Upper lobe of right lung (tissue), 1 donor: ENCODE data around the gene DHRS2. TPM values are rescaled to one million over a fixed set of nuclear protein-coding genes. Genes with fewer than 3 reads are reported as not detected.
"Not testable (repeated sequence)": the region's sequence is repeated elsewhere in the genome, so short reads cannot be mapped to it uniquely, and the experiment has no call there.

ENCODE experiments used
- ATAC-seq: fragments of 200-7000 bp; cut with Tn5 transposase; one replicate; pipeline ENCODE4 v1.9.1; 2020; ENCODE audit warnings: mild to moderate bottlenecking, moderate library complexity
- DNase-seq: peaks from one replicate; pipeline ENCODE4 v3.0.0-alpha.2; 2020
- H3K27ac ChIP-seq: fragments of 200-600 bp; one replicate; pipeline ENCODE4 v1.8.0; 2022
- H3K27me3 ChIP-seq: fragments of 200-600 bp; one replicate; pipeline ENCODE4 v1.8.0; 2022; ENCODE audit warnings: mild to moderate bottlenecking
- H3K36me3 ChIP-seq: fragments of 200-600 bp; one replicate; pipeline ENCODE4 v1.8.0; 2022
- H3K4me1 ChIP-seq: fragments of 200-600 bp; one replicate; pipeline ENCODE4 v1.8.0; 2022
- H3K4me3 ChIP-seq: fragments of 200-600 bp; one replicate; pipeline ENCODE4 v1.8.0; 2022; ENCODE audit warnings: mild to moderate bottlenecking
- H3K9me3 ChIP-seq: fragments of 200-600 bp; one replicate; pipeline ENCODE4 v1.8.0; 2022
- intact Hi-C: fragments of 100-400 bp; cut with DNase I; formaldehyde crosslinking; loops from one replicate; pipeline ENCODE4 v1.11.0; 2022
- total RNA-seq: library from RNA; stranded (reverse); fragmentation: NEBNext Ultra II Directional; extraction: Animal tissue kit (Norgen Biotek cat#: 25700); gene quantifications from one replicate; pipeline ENCODE4 v1.2.1, GENCODE V29; 2021
- TF ChIP-seq, protein P1 (sequence below): fragments of 200-600 bp; IDR thresholded peaks from one replicate; pipeline ENCODE4 v1.8.0; 2022; ENCODE audit warnings: antibody characterized with exemption
- donor health status: DM: no; HTN: yes; CAD: no; lungs with severe emphysema.

Gene DHRS2
- total RNA-seq, 1 donor from 2014 or later = 0.61 TPM

DNA sequence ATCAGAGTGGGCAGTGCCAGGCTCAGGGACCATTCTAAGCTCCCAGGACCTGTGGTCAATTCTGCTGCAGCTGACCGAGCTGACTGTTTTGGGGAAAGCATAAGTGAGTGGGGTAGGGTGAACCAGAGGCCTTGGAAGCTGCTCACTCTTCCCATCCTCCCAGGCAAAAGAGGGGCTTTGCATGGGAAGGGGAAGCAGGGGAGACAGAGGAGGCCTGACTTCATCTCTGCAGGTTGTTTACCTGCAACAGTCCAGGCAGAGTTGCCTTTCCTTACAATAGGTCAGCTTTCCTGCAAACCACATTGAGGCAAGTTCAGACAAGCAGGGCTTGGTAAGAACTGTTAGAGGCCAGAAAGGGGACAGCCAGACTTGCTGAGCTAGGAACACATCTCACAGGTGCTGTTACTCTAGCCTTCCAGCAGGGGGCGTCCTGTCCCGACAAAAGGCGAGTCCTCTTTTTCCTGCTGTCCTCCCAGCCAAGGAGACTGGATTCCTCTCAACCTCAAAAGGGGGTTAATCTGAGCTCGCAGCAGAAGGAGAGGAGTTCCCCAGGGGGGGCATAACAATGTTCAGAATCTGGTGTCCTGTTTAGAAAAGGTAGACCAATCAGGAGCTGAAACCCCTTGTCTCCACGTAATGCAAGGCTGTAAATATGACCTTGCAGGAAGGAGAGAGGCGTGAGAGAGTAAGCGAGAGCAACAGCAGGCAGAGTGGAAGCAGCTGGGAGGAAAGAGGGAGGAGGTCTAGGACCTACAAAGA, 4.3 kb upstream of the DHRS2 start:
- Histone ChIP-seq H3K36me3 (no peaks in the 10 kb centered on the region), H3K27me3 (no peaks in the 10 kb centered on the region), H3K4me1 (peaks cover 5% of the 10 kb centered on the region), H3K27ac (no peak overlapping the region), H3K4me3 (peak overlapping the region; percentile 15), H3K9me3 (no peaks in the 10 kb centered on the region)
- intact Hi-C loops = no loop called here
- TF ChIP-seq, protein P1, sequence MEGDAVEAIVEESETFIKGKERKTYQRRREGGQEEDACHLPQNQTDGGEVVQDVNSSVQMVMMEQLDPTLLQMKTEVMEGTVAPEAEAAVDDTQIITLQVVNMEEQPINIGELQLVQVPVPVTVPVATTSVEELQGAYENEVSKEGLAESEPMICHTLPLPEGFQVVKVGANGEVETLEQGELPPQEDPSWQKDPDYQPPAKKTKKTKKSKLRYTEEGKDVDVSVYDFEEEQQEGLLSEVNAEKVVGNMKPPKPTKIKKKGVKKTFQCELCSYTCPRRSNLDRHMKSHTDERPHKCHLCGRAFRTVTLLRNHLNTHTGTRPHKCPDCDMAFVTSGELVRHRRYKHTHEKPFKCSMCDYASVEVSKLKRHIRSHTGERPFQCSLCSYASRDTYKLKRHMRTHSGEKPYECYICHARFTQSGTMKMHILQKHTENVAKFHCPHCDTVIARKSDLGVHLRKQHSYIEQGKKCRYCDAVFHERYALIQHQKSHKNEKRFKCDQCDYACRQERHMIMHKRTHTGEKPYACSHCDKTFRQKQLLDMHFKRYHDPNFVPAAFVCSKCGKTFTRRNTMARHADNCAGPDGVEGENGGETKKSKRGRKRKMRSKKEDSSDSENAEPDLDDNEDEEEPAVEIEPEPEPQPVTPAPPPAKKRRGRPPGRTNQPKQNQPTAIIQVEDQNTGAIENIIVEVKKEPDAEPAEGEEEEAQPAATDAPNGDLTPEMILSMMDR = peak; percentile 97
- DNase-seq = peak; percentile 81
- peak; percentile 94 for ATAC-seq

DNA sequence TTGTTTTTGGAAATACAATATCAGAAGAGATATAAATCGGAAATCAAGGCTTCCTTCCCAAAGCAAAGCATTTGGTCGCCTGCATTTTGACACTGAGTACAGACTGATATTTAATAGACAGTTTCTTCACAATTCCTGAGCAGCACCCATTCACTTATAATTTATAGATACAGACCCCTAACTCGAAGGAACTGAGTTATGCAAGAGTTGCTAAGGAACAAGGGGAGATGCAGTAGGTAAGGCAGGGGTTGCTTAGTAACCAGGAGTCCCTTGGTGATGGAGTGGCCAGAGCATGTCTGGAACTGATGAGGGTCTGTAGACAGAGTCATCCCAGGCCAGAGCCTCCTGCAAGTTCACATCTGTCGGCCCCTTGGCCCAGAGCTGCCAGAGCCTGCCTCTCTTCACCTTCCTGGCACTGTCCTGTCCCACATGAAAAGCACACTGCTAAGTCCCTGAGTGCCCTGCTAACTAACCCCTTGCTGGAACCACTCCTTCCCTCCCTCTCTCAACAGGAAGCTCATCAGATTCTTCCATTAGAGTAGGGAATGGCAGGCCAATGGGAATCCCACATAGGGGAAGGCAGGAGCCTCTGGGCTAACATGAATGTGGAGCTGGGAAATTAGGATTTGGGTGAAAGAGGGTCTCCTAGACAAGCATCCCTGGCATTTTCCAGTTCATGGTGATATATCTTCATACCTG, 3.6 kb upstream of the DHRS2 start:
- Histone ChIP-seq H3K4me1 (peaks cover 5% of the 10 kb centered on the region), H3K36me3 (no peaks in the 10 kb centered on the region), H3K4me3 (peak overlapping the region; percentile 15), H3K9me3 (no peaks in the 10 kb centered on the region), H3K27ac (no peak overlapping the region), H3K27me3 (no peaks in the 10 kb centered on the region)
- ATAC-seq = no peak
- no peak for DNase-seq
- TF ChIP-seq, protein P1 = no peak
- intact Hi-C loops = no loop called here

DNA sequence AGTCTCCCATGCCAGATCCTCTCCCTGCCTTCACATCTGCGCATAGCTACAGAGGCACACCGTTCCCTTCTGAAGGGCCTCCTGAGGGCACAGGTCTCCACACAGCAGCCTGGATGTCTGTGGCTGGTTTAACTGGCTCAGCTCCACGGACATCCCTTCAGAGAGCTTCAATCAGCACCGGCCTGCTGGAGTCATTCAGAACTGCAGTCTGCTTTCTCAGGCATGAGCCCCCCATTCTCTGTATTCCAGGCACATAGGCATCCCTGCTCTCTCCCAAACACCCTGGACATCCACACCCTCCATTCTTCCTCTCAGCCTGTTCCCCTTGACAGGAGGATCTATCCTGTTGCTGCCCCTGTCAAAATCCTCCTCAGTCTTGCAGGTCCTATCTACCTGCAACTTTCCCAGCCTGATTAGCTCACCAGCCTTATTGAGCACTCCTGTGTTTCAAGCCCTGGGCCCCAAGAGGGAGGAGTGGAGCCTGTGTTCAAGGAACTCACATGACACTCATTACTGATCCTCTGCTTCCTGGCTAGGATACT, 2.9 kb upstream of the DHRS2 start:
- no peak overlapping the region for H3K27ac ChIP-seq
- TF ChIP-seq, protein P1 = no peak
- intact Hi-C loops = no loop called here
- no peak overlapping the region for H3K4me3 ChIP-seq
- H3K9me3 ChIP-seq = no peaks in the 10 kb centered on the region
- H3K27me3 ChIP-seq = no peaks in the 10 kb centered on the region
- no peaks in the 10 kb centered on the region for H3K36me3 ChIP-seq
- no peak for DNase-seq
- ATAC-seq = peak; percentile 7
- peaks cover 5% of the 10 kb centered on the region for H3K4me1 ChIP-seq

DNA sequence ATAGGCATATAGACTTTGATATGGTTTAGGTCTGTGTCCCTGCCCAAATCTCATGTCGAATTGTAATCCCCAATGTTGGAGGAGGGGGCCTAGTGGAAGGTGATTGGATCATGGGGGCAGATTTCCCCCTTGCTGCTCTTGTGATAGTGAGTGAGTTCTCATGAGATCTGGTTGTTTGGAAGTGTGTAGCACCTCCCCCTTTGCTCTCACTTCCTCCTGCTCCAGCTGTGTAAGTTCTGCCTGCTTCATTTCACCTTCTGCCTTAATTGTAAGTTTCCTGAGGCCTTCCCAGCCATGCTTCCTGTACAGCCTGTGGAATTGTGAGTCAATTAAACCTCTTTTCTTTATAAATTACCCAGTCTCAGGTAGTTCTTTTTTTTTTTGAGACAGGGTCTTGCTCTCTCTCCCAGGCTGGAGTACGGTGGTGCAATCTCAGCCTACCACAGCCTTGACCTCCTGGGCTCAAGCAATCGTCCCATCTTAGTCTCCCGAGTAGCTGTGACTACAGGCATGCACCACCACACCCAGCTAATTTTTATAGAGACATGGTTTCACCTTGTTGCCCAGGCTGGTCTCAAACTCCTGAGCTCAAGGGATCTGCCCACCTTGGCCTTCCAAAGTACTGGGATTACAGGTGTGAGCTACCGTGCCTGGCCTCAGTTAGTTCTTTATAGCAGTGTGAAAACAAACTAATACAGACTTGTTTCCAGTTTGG, 1.3 kb upstream of the DHRS2 start:
- DNase-seq, H3K4me3 ChIP-seq, H3K9me3 ChIP-seq, H3K36me3 ChIP-seq, H3K4me1 ChIP-seq, ATAC-seq, intact Hi-C loops, H3K27me3 ChIP-seq, H3K27ac ChIP-seq: not testable (repeated sequence)

DNA sequence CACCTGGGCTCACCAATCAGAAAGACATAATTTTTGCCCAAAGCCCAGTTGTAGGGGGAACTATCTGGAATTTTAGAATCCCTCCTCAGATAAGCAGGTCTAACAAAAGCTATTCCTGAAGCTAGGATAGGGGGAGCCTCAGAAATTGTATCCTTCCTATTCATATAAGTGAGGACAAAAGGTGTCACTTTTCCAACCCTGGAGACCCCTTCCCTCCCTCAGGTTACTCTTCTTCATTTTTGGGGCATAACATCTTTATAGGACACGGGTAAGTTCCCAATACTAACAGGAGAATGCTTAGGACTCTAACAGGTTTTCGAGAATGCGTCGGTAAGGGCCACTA, 1.1 kb downstream of the DHRS2 start:
- DNase-seq, H3K9me3 ChIP-seq, H3K4me1 ChIP-seq, ATAC-seq, H3K4me3 ChIP-seq, H3K27ac ChIP-seq, H3K27me3 ChIP-seq, H3K36me3 ChIP-seq, intact Hi-C loops: not testable (repeated sequence)

DNA sequence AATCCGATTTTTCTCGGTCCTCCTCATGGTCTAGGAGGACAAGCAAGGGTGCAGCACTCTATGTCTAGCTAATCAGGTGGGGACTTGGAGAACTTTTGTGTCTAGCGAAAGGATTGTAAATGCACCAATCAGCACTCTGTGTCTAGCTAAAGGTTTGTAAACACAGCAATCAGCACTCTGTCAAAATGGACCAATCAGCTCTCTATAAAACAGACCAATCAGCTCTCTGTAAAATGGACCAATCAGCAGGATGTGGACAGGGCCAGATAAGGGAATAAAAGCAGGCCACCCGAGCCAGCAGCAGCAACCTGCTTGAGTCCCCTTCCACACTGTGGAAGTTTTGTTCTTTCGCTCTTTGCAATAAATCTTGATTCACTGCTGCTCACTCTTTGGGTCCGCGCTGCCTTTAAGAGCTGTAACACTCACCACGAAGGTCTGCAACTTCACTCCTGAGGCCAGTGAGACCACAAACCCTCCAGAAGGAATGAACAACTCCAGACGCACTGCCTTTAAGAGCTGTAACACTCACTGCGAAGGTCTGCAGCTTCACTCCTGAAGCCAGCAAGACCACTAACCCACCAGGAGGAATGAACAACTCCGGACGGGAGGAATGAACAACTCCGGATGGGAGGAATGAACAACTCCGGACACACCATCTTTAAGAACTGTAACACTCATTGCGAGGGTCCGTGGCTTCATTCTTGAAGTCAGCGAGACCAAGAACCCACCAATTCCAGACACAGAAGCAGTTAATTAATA, 1.7 kb downstream of the DHRS2 start:
- H3K36me3 ChIP-seq, ATAC-seq, H3K4me3 ChIP-seq, DNase-seq, H3K27ac ChIP-seq, H3K9me3 ChIP-seq, H3K4me1 ChIP-seq, H3K27me3 ChIP-seq, intact Hi-C loops: not testable (repeated sequence)
